Mucosa of gallbladder (tissue), 1 donor: ENCODE data around the gene KLHL24. TPM values are rescaled to one million over a fixed set of nuclear protein-coding genes. Genes with fewer than 3 reads are reported as not detected.
A peak's percentile ranks its signal among the peaks of the same experiment; 100 is the strongest.
"Not testable (repeated sequence)": the region's sequence is repeated elsewhere in the genome, so short reads cannot be mapped to it uniquely, and the experiment has no call there.

Experiments used
- DNase-seq: peaks from one replicate; pipeline ENCODE4 v3.0.0-alpha.2; 2020; ENCODE audit warnings: low spot score
- total RNA-seq: library from RNA; stranded (reverse); gene quantifications from one replicate; pipeline ENCODE4 v1.2.1, GENCODE V29; 2021
- donor health status: DM: no; HTN: no; CAD: no.

Gene KLHL24, protein sequence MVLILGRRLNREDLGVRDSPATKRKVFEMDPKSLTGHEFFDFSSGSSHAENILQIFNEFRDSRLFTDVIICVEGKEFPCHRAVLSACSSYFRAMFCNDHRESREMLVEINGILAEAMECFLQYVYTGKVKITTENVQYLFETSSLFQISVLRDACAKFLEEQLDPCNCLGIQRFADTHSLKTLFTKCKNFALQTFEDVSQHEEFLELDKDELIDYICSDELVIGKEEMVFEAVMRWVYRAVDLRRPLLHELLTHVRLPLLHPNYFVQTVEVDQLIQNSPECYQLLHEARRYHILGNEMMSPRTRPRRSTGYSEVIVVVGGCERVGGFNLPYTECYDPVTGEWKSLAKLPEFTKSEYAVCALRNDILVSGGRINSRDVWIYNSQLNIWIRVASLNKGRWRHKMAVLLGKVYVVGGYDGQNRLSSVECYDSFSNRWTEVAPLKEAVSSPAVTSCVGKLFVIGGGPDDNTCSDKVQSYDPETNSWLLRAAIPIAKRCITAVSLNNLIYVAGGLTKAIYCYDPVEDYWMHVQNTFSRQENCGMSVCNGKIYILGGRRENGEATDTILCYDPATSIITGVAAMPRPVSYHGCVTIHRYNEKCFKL
- total RNA-seq: 106 TPM

DNA sequence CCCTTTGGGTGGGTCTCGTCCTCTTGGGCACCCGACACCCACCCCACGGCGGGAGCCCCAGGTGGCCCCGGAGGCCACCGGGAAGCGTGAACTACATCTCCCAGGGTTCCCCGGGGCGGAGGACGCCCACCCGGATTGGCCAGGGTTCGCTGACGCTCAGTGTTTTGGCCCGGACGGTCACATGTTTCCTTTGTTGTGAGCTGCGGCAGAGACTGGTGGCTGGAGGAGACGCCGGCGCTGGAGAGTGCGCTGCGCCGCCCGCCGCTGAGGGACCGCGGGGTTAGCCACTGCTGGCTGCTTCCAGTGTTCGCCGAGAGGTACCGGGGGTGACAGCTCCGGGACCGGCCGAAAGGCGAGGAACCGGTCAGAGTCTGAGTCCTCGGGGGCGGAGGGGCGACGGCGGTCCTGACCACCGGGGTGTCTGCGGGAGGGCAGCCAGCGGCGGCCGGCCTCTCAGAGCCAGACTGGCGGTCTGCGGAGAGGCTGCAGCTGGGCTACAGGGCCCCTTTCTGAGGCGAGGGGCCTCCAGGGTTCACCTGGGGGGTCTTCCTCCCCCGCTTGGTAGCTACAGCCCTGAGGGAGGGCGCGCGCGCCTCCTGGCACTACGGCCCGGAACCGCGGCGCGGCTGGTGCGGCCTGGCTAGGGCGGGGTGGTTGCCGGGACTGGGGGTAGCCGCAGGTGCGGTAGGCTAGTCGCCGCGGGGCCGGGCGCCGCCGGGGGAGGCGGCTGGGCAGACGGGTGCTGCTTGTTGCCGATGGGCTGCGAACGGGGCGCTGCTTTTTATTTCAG, at the start of gene KLHL24:
TSS of gene KLHL24 (plus strand) at position 193 of the 790 bp plus-strand sequence. CDS start 14,734 bp downstream, outside the sequence.
- DNase-seq: peak; percentile 95

DNA sequence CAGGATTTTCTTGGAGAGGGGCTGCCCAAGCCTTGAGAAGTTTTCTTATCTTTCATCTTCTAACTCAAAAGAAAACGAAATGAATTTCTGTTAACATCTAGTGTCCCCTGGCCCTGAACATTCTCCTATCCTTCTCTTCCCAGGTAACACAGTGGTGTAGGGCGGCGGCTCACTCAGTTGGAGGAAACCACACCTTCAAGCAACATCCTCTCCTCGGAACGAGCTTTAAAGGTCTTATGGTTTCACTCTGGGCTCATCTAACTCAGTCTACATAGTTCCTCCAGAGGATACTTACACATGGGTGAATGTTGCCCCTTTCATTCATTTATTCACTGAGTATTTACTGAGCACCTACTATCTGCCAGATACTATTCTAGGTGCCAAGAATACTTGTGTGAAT, 48.9 kb upstream of the KLHL24 start:
- DNase-seq: no peak

DNA sequence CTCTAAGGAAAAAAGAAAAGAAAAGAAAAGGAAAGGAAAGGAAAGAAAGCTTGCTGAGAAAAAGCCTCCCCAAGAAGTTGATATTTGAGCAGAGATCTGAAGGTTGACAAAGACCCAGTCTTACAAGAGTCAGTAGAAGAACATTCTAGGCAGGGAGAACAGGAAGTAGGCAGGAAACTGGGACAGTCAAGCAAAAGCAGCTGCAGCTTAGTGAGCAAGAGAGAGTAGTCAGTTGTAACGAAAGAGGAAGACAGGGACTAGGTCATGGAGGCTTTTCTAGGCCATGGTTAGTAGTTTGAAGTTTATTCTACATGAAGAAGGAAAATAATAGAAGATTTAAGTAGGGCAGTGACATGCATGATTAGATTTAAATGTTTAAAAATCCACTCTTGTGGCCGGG, 48.1 kb upstream of the KLHL24 start:
- no peak for DNase-seq

DNA sequence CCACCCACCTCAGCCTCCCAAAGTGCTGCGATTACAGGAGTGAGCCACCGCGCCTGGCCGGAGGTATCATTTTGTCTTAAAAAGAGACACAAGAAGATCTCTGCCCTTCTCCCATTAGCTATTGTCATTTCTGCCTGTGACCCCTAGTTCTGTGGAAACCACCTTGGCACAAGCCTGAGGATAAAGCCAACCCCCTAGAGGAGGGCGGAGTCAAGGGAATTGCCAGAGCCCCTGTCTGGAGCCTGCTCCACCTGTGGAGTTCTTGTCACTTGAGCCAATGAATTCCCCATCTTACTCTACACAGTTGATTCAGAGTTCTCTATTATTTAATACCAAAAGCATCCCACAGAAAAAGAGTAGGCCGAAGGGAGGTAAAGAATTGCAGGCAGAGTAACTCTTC, 45.0 kb upstream of the KLHL24 start:
- no peak for DNase-seq

DNA sequence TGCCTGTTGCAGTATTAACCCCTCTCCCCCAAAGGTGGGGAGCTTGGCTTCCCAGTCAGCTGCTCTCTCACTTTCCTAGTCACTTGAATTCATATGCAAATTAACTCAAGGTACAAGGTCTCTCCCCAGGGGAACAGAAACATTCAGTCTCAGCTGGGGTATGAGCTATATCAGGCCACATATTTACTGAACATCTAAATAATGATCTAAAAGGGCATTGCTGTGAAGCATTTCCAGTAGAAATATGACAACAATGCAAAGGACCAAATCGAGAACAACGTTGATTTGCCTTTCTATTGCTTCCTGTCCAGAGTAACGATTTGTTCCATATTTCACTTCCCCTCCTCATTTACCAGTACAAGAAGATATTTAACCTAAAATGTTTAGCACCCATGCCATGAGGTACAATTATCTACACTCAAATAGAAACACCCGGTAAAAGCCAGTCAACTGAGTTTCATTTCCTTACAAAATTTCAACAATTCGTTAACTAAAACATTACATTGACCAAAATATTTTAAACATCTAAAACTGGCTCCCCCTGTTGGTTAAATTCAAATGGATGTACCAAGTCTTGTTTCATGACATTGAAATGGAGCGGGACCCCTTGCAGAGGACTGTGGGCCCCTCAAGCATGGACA, 43.4 kb upstream of the KLHL24 start:
- DNase-seq: no peak

DNA sequence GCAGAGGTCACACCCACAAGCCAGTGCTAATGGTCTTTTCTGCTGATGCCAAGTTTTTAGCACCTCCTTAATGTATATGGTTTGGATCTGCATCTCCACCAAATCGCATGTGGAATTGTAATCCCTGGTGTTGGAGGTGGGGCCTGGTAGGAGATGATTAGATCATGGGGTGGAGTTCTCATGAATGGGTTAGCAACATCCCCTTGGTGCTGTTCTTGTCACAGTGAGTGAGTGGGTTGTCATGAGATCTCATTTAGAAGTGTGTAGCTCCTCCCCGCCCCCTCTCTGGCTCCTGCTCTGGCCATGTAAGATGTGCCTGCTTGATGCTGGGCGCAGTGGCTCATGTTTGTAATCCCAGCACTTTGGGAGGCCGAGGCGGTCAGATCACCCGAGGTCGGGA, 42.6 kb upstream of the KLHL24 start:
- DNase-seq: no peak

DNA sequence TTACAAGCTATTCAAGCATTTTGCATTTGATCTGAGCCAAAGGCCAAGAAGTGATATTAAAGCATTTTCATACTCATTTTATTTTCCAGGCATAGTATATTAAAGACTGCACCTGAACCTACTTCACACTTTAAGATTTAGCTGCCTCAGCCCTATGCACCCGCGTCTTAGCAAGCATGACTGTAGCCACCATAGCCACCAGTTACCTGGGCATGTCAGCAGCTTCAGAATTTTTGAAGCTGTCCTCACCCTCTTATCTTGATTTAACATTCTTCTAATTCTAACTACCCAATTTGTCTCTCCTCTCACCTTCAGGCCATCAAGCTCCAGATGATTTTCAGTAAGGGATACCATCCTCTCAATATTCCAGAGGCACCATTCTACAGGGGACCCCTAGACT, 40.8 kb upstream of the KLHL24 start:
- DNase-seq: no peak

DNA sequence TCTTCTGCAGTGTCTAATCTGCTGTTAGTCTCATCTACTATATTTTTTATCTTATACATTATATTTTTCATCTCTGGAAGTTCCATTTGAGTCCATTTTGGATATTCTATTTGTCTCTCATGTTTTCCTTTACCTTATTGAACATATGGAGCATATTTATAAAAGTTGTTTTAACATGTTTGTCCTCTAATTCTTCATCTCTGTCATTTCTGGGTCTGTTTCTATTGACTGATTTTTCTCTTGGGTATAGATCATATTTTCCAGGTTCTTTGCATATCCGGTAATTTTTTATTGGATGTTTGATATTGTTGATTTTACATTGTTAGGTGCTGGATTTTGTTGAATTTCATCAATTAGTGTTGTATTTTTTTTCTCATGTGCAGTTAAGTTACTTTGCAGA, 37.5 kb upstream of the KLHL24 start:
- DNase-seq: no peak

DNA sequence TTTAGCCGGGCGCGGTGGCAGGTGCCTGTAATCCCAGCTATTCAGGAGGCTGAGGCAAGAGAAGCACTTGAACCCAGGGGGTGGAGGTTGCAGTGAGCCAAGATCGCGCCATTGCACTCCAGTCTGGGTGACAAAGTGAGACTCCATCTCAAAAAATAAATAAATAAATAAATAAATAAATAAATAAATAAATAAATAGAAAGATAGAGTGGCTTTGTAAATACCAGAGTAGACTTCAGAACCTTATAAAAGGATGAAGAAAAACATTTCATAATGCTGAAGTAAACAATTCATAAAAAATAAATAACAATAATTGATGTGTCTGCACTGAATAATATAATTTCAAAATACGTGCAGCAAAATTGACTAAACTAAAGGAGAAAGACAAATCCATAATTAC, 24.1 kb upstream of the KLHL24 start:
- DNase-seq: not testable (repeated sequence)

DNA sequence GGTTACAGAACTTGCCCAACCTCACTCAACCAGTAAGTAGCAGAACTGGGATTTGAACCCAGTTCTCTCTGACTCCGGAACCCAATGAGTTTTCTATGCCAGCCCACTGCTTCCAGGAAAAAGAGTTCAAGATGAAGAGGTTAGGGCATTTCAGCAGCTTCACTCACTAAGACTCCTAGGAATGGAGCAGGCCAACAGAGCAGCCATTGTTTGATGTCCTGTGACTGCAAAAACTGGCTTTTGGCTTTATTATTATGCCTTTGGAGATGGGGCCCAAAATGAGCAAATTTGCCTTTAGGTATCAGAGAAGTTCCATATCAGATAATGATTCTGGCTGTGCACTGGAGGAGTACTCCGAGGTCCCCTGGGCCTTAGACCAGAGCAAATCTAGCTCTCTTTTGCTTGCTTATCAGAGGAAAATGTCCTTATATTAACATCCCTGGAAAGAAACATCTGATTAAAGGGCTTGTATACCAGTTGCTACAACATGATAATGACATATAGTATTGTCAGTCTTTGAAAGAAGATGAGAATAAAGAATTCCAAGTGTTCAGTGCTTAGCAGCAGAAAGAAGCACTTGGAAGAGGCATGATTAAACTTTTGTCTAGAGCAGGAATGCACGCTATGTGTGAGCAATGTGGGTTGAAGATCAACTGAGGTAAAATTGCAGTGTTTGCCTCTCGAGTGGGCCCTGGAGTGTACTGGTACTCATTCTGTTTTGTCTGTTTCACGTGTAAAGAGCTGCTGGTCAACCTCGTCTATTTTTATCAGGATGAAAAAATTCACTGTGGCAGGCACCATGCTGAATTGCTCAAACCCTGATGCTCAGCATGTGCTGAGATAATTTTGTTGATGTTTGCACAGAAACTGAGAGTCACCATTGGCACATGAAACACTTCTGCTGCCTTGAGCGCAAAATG, 21.8 kb upstream of the KLHL24 start:
- DNase-seq: no peak

DNA sequence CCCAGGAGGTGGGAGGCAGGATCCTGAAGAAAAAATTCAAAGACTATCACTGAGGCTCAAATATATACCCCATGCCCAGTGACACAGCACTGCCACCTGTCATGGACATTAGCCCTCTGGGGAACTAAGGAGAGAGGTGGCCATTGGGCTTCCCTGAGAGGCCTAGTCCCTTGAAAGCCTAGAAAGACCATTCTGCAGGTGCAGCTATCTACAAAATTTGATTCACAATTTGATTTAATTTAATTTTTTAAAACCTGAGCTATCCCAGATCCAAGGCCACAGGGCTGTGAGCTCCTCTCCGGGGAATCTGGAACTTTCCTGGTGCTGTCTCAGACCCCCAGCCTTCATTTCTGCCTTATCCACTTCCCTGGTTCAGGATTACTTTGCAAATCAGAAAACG, 16.9 kb upstream of the KLHL24 start:
- DNase-seq: no peak

DNA sequence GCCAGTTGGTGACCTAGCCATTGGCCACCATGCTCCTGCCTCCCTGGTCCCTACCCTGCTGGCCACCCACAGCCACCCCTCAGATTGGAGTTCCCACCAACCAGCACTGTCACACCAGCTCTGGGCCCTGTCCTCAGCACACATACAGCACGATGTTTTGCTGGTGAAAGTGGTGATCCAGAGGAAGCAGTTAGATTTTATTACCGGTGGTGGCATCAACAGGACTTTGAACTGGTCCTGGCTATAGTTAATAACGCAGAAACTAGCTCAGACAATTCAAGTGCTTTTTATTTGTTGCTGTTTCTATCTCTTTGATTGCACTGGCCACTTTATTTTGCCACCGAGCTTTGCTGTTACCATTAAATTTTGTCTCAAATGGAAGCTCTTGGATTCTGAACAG, 16.4 kb upstream of the KLHL24 start:
- DNase-seq: no peak

DNA sequence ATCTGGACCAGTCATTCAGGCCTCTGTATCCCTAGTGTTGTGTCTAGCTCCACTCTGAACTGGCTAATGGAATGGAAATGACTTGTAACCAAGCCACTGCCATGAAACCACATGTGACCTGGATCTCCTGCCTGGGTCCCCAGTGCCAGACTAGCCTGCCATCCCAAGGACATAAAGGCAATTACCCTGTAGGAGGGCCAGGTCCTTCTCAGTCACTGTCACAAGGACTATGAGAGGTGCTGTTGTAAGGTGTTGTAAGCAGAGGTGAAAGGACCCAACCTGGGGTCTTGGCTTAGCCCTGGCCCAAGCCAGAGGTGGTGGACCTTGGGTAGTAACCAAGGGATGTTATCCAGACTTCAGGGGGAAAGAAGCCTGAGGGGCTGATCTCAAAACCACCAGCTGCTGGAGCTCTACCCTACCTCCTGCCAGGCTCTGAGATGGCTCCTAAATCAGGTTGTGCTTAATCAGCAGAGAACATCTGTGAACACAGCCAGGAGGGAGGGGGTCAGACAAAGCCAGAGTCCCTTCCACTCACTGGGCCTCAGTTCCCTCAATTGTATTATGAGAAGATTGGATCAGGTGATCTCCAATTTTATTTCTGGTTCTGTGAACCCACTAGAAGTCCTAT, 15.7 kb upstream of the KLHL24 start:
- no peak for DNase-seq

DNA sequence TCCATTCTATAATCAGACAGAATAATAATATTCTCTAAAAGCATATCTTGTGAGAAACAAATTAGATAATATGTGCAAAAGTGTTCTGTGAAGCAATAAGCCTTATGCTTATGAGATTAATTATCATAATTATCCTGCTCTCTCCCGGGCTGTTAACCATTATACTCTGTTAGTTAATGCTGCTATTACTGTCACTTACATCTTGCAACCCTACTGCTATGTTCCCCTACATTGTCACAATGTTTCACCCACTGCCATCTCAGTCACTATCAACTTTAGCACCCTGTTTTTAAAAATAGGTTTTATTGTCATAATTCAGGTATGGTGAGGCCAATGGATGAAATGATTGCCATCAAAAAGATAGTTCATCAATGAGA, 15.2 kb upstream of the KLHL24 start:
- DNase-seq: no peak

DNA sequence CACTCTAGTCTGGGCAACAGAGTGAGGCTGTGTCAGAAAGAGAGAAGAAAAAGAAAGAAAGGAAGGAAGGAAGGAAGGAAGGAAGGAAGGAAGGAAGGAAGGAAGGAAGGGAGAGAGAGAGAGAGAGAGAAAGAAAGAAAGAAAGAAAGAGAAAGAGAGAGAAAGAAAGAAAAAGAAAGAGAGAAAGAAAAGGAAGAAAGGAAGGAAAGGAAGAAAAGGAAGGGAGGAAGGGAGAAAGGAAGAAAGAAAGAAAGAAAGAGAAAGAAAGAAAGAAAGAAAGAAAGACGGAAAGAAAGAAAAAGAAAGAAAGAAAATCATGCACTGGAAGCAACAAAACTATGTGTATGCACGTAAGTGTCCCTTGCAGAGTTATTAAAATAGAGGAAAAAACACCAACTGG, 12.9 kb upstream of the KLHL24 start:
- DNase-seq: not testable (repeated sequence)

DNA sequence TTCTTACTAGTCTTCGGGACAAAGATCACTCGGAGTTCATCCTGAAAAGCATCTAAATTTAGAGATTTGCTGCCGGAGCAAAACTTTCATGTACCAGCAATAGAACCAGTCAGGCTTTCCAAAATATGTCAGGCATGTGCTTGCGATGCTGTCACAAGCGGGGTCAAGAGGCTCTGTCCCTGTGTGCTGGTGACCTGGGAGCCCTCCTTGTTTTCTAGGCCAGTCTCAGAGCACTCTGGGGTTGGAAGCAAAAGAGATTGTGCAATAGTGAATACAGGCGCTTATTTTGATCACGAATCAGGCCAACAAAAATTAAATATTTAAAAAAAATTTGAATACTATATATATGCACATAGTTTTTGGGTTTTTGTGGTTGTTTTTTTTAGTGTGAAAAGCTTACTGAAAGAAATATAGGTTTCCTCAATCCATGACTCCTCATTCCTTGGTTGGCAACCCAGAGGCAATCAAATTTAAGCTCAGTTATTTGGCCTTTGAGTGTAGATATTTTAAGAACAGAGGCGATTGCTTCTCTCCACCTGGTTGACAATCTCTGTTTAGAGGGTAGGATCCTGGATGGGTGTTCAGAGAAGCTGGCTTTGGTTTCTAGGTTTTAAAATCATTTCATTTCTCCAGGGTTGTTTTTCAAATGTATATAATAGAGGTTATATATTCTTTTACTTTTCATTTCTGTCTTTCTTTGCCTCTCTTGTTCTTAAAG, 8.4 kb upstream of the KLHL24 start:
- no peak for DNase-seq

DNA sequence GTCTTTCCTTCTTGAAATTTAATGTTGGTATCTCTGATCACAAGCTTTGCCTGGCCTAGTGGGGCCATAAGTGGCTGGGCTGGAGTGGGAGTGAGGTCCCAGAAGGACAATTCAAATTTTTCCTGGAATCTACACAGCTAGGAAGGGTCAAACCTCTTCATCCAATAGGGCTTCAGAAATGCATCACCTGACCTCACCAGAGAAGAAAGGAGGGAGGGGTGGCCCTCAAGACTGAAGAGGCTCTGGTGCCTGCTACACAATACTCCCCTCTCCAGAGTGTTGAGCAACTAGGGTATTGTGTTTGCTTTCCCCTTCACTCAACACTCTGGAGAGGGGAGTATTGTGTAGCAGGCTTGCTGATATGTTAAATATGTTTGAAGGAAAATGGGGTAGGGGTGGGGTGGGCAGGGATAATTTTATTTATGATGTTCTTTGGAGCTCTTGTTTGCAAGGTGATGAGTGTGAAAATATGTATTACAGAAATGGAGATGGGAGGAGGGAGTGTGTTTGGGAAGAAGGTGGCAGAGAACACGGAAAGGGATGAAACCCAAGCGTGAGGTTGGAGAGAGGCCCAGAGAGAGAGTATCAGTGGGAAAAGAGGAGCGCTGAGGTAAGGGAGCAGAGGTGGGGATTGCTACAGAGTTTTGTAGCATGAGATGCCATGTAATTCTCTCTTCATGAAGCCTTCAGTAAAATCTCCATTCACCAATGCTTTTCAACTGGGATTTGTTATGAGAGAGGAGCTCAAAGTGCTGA, 5.7 kb upstream of the KLHL24 start:
- no peak for DNase-seq

DNA sequence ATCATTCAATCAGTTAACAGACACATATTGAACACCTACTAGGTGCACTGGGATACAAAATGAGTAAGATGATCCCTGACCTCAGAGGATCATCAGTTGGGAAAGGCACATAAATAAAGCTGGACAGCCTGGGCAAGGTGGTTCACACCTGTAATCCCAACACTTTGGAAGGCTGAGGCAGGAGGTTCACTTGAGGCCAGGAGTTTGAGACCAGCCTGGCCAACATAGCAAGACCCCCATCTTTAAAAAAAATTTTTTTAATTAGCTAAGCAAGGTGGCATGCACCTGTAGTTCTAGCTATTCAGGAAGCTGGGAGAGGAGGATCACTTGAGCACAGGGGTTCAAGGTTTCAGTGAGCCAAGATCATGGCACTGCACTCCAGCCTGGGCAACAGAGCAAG, 3.7 kb upstream of the KLHL24 start:
- no peak for DNase-seq

DNA sequence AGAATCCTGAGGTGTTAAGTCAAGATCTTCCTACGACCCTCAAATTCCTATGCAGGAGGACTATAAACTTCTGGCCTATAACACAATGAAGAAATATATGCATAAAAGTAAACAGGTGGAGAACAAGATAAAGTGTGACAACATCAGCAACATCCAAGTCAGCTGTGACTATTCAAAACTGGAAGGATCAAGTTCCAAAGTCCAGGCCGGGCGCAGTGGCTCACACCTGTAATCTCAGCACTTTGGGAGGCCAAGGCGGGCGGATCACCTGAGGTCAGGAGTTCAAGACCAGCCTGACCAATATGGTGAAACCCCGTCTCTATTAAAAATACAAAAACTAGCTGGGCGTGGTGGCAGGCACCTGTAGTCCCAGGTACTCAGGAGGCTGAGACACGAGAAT, 2.7 kb upstream of the KLHL24 start:
- peak; percentile 62 for DNase-seq
